Panc1 (cell line): ENCODE measurements around the gene CUX1. TPM values are rescaled to one million over a fixed set of nuclear protein-coding genes. Genes with fewer than 3 reads are reported as not detected.

Source experiments
- ATAC-seq: fragments of 200-7000 bp; cut with Tn5 transposase; 2 replicates; pipeline ENCODE4 v1.9.1; 2020; ENCODE audit warnings: mild to moderate bottlenecking, moderate library complexity
- BruUV-seq: library from RNA; stranded (reverse); fragments of 400-500 nt; replicated peaks from 2 replicates; lab custom pipeline; 2021; lab: Mats Ljungman, UMichigan
- CTCF ChIA-PET: fragments of 300-600 bp; sonication (Branson Sonifier 250); formaldehyde crosslinking; loops from one replicate; lab custom pipeline; 2022; ENCODE audit warnings: antibody characterized with exemption; lab: Charles Lee
- POLR2A ChIA-PET: fragments of 300-600 bp; sonication (Branson Sonifier 250); formaldehyde crosslinking; loops from one replicate; lab custom pipeline; 2022; ENCODE audit warnings: antibody characterized with exemption; lab: Charles Lee
- DNase-seq: peaks from one replicate; pipeline ENCODE4 v3.0.0-alpha.2; 2010; ENCODE audit warnings: low read depth, low spot score
- H3K27ac ChIP-seq: 2 replicates; pipeline ENCODE4 v1.5.1; 2011; ENCODE audit warnings: mild to moderate bottlenecking, low read length, inconsistent platforms
- H3K27me3 ChIP-seq: fragments of 200-500 bp; sonication (Bioruptor generic); 2 replicates; pipeline ENCODE4 v1.6.0; 2014; ENCODE audit warnings: low read length, inconsistent platforms; ENCODE audit not compliant: control insufficient read depth, insufficient read depth
- H3K36me3 ChIP-seq: fragments of 200-500 bp; sonication (Bioruptor generic); 2 replicates; pipeline ENCODE4 v1.5.1; 2014; ENCODE audit warnings: inconsistent platforms, mild to moderate bottlenecking, low read length, moderate library complexity; ENCODE audit not compliant: control insufficient read depth, insufficient read depth
- H3K4me1 ChIP-seq: 2 replicates; pipeline ENCODE4 v1.5.1; 2011; ENCODE audit warnings: inconsistent platforms, mild to moderate bottlenecking, low read length, moderate library complexity; ENCODE audit not compliant: control insufficient read depth, insufficient read depth
- H3K4me3 ChIP-seq, 2 experiments: 2 replicates each; pipeline ENCODE4 v1.5.1; 2011 to 2012; ENCODE audit warnings: low read depth in 2 of 2, low read length in 2 of 2, mild to moderate bottlenecking in 2 of 2, inconsistent platforms in 1 of 2, moderate library complexity in 1 of 2
- H3K9me3 ChIP-seq: fragments of 200-500 bp; sonication (Bioruptor generic); 2 replicates; pipeline ENCODE4 v1.5.1; 2014; ENCODE audit warnings: low read depth, mild to moderate bottlenecking, inconsistent platforms, low read length, moderate library complexity; ENCODE audit not compliant: control insufficient read depth, insufficient read depth
- POLR2AphosphoS5 ChIP-seq: IDR thresholded peaks from 2 replicates; pipeline ENCODE4 v1.6.1; 2012; ENCODE audit warnings: mild to moderate bottlenecking, low read depth, low read length, moderate library complexity
- SIN3A ChIP-seq: IDR thresholded peaks from 2 replicates; pipeline ENCODE4 v1.6.1; 2012; ENCODE audit warnings: low read depth, mild to moderate bottlenecking, low read length, moderate library complexity, borderline replicate concordance; ENCODE audit not compliant: insufficient read depth
- TCF7L2 ChIP-seq: IDR thresholded peaks from 2 replicates; pipeline ENCODE4 v1.6.1; 2011; ENCODE audit warnings: mild to moderate bottlenecking, low read depth, low read length, inconsistent platforms
- in situ Hi-C: cut with HindIII; loops from 2 replicates; pipeline ENCODE4 v1.10.0; 2016; ENCODE audit warnings: low sequenced_read_pairs, low pct_unique_long_range_greater_than_20kb
- intact Hi-C: fragments of 100-400 bp; cut with micrococcal nuclease; formaldehyde crosslinking; loops from one replicate; pipeline ENCODE4 v1.10.0; 2022; ENCODE audit not compliant: unreplicated experiment
- total RNA-seq: library from RNA; stranded (reverse); gene quantifications from one replicate; pipeline ENCODE4 v1.2.1, GENCODE V29; 2021; ENCODE audit not compliant: unreplicated experiment
- TF ChIP-seq, protein P1 (sequence below), 2 experiments: IDR thresholded peaks; 2 replicates each; pipeline ENCODE4 v1.6.1; 2011 to 2012; ENCODE audit warnings: low read depth in 2 of 2, control low read depth in 1 of 2, low read length in 1 of 2, mild to moderate bottlenecking in 1 of 2, moderate library complexity in 1 of 2; ENCODE audit not compliant: insufficient read depth in 1 of 2
- TF ChIP-seq, protein P2 (sequence below): fragments of 450-650 bp; IDR thresholded peaks from 2 replicates; pipeline ENCODE4 v1.5.1; 2017; ENCODE audit warnings: mild to moderate bottlenecking

The CUX1 gene
- total RNA-seq, 1 experiment from 2014 or later, result 50.9 TPM

DNA sequence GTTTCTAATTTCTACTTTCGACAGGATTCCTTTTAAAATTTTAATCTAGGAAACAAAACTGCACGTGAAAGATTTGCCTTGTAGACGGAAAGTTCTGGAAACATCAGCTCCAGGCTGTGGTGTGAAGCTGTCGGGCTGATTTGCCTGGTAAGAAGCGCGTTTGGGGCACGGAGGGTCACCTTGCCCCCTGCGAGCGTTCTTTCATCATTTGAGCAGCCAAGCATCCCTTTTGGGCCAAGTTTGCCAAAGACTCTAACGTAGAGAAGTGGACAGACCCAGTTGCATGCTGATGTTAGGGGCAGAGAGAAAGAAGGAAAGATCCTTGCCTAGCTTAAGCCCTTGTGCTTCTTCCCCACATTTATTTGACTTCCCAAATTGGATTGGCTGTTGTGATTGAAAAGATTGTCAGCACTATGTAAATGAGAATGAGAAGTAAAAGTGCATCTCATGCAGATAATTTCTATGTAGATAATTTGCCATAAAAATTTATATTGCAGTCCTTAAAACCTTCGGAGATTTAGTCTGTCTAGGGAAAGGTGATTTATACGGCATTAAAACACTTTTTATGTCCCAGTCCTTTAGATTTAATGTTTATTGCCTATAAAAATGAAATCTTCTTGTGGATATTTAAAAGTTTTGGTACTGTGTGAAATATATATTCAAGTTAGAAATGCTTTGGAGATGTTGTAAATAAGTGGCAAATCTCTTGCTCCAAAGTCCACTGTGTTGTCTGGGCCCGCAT lies 76.1 kb downstream of the CUX1 start:
- in situ Hi-C loops, result no loop called here
- CTCF ChIA-PET, result no interaction called here
- no peaks in the 10 kb centered on the region for H3K9me3 ChIP-seq
- POLR2A ChIA-PET, result no interaction called here
- TF ChIP-seq TCF7L2 (no peak), SIN3A (no peak), POLR2AphosphoS5 (no peak)
- TF ChIP-seq, protein P1, sequence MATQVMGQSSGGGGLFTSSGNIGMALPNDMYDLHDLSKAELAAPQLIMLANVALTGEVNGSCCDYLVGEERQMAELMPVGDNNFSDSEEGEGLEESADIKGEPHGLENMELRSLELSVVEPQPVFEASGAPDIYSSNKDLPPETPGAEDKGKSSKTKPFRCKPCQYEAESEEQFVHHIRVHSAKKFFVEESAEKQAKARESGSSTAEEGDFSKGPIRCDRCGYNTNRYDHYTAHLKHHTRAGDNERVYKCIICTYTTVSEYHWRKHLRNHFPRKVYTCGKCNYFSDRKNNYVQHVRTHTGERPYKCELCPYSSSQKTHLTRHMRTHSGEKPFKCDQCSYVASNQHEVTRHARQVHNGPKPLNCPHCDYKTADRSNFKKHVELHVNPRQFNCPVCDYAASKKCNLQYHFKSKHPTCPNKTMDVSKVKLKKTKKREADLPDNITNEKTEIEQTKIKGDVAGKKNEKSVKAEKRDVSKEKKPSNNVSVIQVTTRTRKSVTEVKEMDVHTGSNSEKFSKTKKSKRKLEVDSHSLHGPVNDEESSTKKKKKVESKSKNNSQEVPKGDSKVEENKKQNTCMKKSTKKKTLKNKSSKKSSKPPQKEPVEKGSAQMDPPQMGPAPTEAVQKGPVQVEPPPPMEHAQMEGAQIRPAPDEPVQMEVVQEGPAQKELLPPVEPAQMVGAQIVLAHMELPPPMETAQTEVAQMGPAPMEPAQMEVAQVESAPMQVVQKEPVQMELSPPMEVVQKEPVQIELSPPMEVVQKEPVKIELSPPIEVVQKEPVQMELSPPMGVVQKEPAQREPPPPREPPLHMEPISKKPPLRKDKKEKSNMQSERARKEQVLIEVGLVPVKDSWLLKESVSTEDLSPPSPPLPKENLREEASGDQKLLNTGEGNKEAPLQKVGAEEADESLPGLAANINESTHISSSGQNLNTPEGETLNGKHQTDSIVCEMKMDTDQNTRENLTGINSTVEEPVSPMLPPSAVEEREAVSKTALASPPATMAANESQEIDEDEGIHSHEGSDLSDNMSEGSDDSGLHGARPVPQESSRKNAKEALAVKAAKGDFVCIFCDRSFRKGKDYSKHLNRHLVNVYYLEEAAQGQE (IDR thresholded peaks at IDR 0.05; ENCODE audit: insufficient read depth in 1 of 2, low read depth in 2 of 2, low read length in 1 of 2), result no peak
- TF ChIP-seq, protein P2, sequence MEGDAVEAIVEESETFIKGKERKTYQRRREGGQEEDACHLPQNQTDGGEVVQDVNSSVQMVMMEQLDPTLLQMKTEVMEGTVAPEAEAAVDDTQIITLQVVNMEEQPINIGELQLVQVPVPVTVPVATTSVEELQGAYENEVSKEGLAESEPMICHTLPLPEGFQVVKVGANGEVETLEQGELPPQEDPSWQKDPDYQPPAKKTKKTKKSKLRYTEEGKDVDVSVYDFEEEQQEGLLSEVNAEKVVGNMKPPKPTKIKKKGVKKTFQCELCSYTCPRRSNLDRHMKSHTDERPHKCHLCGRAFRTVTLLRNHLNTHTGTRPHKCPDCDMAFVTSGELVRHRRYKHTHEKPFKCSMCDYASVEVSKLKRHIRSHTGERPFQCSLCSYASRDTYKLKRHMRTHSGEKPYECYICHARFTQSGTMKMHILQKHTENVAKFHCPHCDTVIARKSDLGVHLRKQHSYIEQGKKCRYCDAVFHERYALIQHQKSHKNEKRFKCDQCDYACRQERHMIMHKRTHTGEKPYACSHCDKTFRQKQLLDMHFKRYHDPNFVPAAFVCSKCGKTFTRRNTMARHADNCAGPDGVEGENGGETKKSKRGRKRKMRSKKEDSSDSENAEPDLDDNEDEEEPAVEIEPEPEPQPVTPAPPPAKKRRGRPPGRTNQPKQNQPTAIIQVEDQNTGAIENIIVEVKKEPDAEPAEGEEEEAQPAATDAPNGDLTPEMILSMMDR, result no peak
- no peak overlapping the region for H3K27ac ChIP-seq
- ATAC-seq (no peak), DNase-seq (no peak)
- no peaks in the 10 kb centered on the region for H3K4me1 ChIP-seq
- no TSS peak for BruUV-seq
- H3K27me3 ChIP-seq, result no peaks in the 10 kb centered on the region
- intact Hi-C loops, result no loop called here
- no peaks in the 10 kb centered on the region for H3K36me3 ChIP-seq
- no peak overlapping the region for H3K4me3 ChIP-seq

DNA sequence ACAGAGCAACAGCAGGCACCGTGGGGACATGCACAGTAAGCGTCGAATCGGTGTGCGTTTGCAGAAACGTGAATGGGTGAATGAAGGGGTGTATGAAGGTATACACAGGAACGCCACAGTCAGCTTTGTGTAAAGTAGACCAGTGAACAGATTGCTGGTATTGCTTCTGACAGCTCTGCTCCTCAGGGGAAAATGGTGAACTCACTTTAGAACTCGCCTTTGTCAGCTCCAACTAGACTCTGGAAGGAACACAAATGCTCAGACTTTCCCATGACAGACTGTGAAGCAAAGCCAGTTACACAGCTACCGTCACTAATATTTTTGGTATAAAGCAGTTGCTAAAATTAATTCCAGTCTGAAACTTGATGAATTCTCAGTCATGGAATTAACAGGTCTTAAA lies 78.9 kb downstream of the CUX1 start:
- intact Hi-C loops, result no loop called here

More for the DNA sequence above, 78.9 kb downstream of the CUX1 start:
- TF ChIP-seq POLR2AphosphoS5 (no peak), TCF7L2 (no peak), SIN3A (no peak)
- TF ChIP-seq, protein P1 (IDR thresholded peaks at IDR 0.05; ENCODE audit: insufficient read depth in 1 of 2, low read depth in 2 of 2, low read length in 1 of 2), result no peak
- TF ChIP-seq, protein P2, result no peak
- H3K27me3 ChIP-seq, result no peaks in the 10 kb centered on the region
- no peak for DNase-seq
- H3K27ac ChIP-seq, result no peak overlapping the region
- H3K4me1 ChIP-seq, result 0 out of 2 replicates have a peak, but pooled peaks cover 4% of the 10 kb centered on the region
- POLR2A ChIA-PET, result no interaction called here
- CTCF ChIA-PET, result no interaction called here
- H3K9me3 ChIP-seq, result no peaks in the 10 kb centered on the region
- no peak for ATAC-seq
- H3K4me3 ChIP-seq, result no peak overlapping the region
- no TSS peak for BruUV-seq
- in situ Hi-C loops, result no loop called here
- H3K36me3 ChIP-seq, result no peaks in the 10 kb centered on the region
